ENCODE results near the gene MRPS21. TPM values are rescaled to one million over a fixed set of nuclear protein-coding genes. Genes with fewer than 3 reads are reported as not detected.
A peak's percentile ranks its signal among the peaks of the same experiment; 100 is the strongest.

MRPS21 gene
- total RNA-seq (2014; rRNA removed; shearing (Covaris generic)) (64.8 and 80.0 TPM in 2 replicates), total RNA-seq (2022) (74.2 and 75.5 TPM in 2 replicates), Bru-seq, nascent RNA (percentile 86 among the genes with signal in this experiment), BruChase-seq, experiment 1, labeled RNA remaining after a 6-hour chase (percentile 84 among the genes with signal in this experiment), BruChase-seq, experiment 2, labeled RNA remaining after a 2-hour chase (percentile 79 among the genes with signal in this experiment)
- long read RNA-seq, transcript MRPS21-202 (3 exons, 1,226 nt) = minor isoform, 66 of 146 reads
- long read RNA-seq, transcript MRPS21-201 (2 exons, 1,462 nt) = major isoform, 74 of 146 reads
- long read RNA-seq, partial matches to known transcripts = 4 of 146 reads
- long read RNA-seq, other reads (novel, unspliced or antisense) = 2 of 146 reads

- no peaks in the 10 kb centered on the region for H3K9me3 ChIP-seq (ENCODE audit: low read length)
- no peak for TF ChIP-seq EZH2phosphoT487 (IDR thresholded peaks at IDR 0.05; ENCODE audit: borderline replicate concordance, low read depth, low read length)
- no peak for TF ChIP-seq CTCF (conservative IDR thresholded peaks at IDR 0.05; ENCODE audit: low read length)
- H3K36me3 ChIP-seq (ENCODE audit: insufficient read depth, low read length) = peaks cover 35% of the 10 kb centered on the region
- H4K20me1 ChIP-seq (ENCODE audit: insufficient read depth, low read length) = no peaks in the 10 kb centered on the region
- no peaks in the 10 kb centered on the region for H3K9me2 ChIP-seq (ENCODE audit: insufficient read depth, low read length)
- H2AFZ ChIP-seq (ENCODE audit: low read length) = peak within 1 kb of the TSS; percentile 89
- BruUV-seq (replicated peaks) = TSS peak; percentile 96
- DNase-seq (ENCODE audit: low spot score) = peak; percentile 92
- intact Hi-C loops (cut with micrococcal nuclease; ENCODE audit: unreplicated experiment) = loop anchor here (1.0 kb wide), 1 partner anchor 24 kb away; the partner anchor contains the start of gene APH1A
- H3K27ac ChIP-seq (ENCODE audit: low read depth, low read length, poor library complexity, severe bottlenecking) = peak within 1 kb of the TSS; percentile 43
- POLR2A ChIA-PET = no interaction called here
- peaks cover 21% of the 10 kb centered on the region for H3K4me1 ChIP-seq (ENCODE audit: insufficient read depth, low read length, poor library complexity, severe bottlenecking)
- H3K4me2 ChIP-seq (ENCODE audit: low read length) = peak within 1 kb of the TSS; percentile 78
- peak within 1 kb of the TSS; percentile 97 for H3K4me3 ChIP-seq (ENCODE audit: low read depth, low read length, poor library complexity, severe bottlenecking)
- CTCF ChIA-PET (ENCODE audit: unreplicated experiment) = no interaction called here
- H3K79me2 ChIP-seq (ENCODE audit: insufficient read depth, low read depth, low read length) = peaks cover 23% of the 10 kb centered on the region
Measured at GRCh38 chr1:150293433-150294253, at the start of gene MRPS21. TSS of gene MRPS21 (plus strand) at chr1:150293861. CDS start at chr1:150294367, 506 bp downstream.

- TF ChIP-seq EZH2phosphoT487 (IDR thresholded peaks at IDR 0.05; ENCODE audit: borderline replicate concordance, low read depth, low read length) (no peak), CTCF (conservative IDR thresholded peaks at IDR 0.05; ENCODE audit: low read length) (no peak)
- DNase-seq (ENCODE audit: low spot score) = no peak
- BruUV-seq (replicated peaks) = no TSS peak
- ChIA-PET CTCF (ENCODE audit: unreplicated experiment) (no interaction called here), POLR2A (interaction anchor here (1.3 kb wide), 1 partner anchor 11 kb away, joined by 3 read pairs; no protein-coding TSS in a partner anchor)
- Histone ChIP-seq H4K20me1 (ENCODE audit: insufficient read depth, low read length) (no peaks in the 10 kb centered on the region), H3K79me2 (ENCODE audit: insufficient read depth, low read depth, low read length) (no peaks in the 10 kb centered on the region), H2AFZ (ENCODE audit: low read length) (peak overlapping the region; percentile 49; the same call in 1 of the 2 replicates), H3K36me3 (ENCODE audit: insufficient read depth, low read length) (no peaks in the 10 kb centered on the region), H3K4me2 (ENCODE audit: low read length) (no peak overlapping the region), H3K4me3 (ENCODE audit: low read depth, low read length, poor library complexity, severe bottlenecking) (no peak overlapping the region), H3K9me2 (ENCODE audit: insufficient read depth, low read length) (no peaks in the 10 kb centered on the region), H3K4me1 (ENCODE audit: insufficient read depth, low read length, poor library complexity, severe bottlenecking) (no peaks in the 10 kb centered on the region), H3K27ac (ENCODE audit: low read depth, low read length, poor library complexity, severe bottlenecking) (no peak overlapping the region), H3K9me3 (ENCODE audit: low read length) (no peaks in the 10 kb centered on the region)
- intact Hi-C loops (cut with micrococcal nuclease; ENCODE audit: unreplicated experiment) = loop anchor here (5.0 to 10.0 kb wide), 2 partner anchors 37 to 275 kb away; no protein-coding TSS in a partner anchor
Measured at GRCh38 chr1:150249936-150250335, 43.7 kb upstream of the MRPS21 start.

All from OCI-LY7 (cell line).